Calu3 (cell line): ENCODE results near the gene COL13A1. TPM values are rescaled to one million over a fixed set of nuclear protein-coding genes. Genes with fewer than 3 reads are reported as not detected.

Source experiments
- BruUV-seq: library from RNA; stranded (reverse); fragments of 400-500 nt; replicated peaks from 2 replicates; lab custom pipeline; 2021; lab: Mats Ljungman, UMichigan
- CTCF ChIA-PET: fragments of 300-600 bp; sonication (Branson Sonifier 250); formaldehyde crosslinking; loops from one replicate; lab custom pipeline; 2022; ENCODE audit warnings: antibody characterized with exemption; lab: Charles Lee
- DNase-seq: peaks from one replicate; pipeline ENCODE4 v3.0.0; 2022
- H3K27ac Mint-ChIP-seq: one replicate; pipeline ENCODE4 v1.8.0; 2022; ENCODE audit warnings: mixed read lengths; ENCODE audit not compliant: unreplicated experiment
- H3K27me3 Mint-ChIP-seq: one replicate; pipeline ENCODE4 v1.8.0; 2022; ENCODE audit warnings: mixed read lengths; ENCODE audit not compliant: unreplicated experiment
- H3K36me3 Mint-ChIP-seq: one replicate; pipeline ENCODE4 v1.8.0; 2022; ENCODE audit warnings: mild to moderate bottlenecking, moderate library complexity, mixed read lengths; ENCODE audit not compliant: insufficient read depth, unreplicated experiment
- H3K4me1 Mint-ChIP-seq: one replicate; pipeline ENCODE4 v1.8.0; 2022; ENCODE audit warnings: mild to moderate bottlenecking, low read depth, mixed read lengths; ENCODE audit not compliant: unreplicated experiment
- H3K4me3 Mint-ChIP-seq: one replicate; pipeline ENCODE4 v1.8.0; 2022; ENCODE audit warnings: mild to moderate bottlenecking, low read depth, moderate library complexity, mixed read lengths; ENCODE audit not compliant: unreplicated experiment
- H3K9me3 Mint-ChIP-seq: one replicate; pipeline ENCODE4 v1.8.0; 2022; ENCODE audit warnings: low read depth, mixed read lengths; ENCODE audit not compliant: unreplicated experiment
- intact Hi-C: fragments of 100-400 bp; cut with micrococcal nuclease; formaldehyde crosslinking; loops from one replicate; pipeline ENCODE4 v1.10.0; 2022; ENCODE audit not compliant: unreplicated experiment
- total RNA-seq: library from RNA; stranded (reverse); gene quantifications from 2 replicates; pipeline ENCODE4 v1.2.3, GENCODE V29; 2022
- TF ChIP-seq, protein P1 (sequence below): fragments of 200-600 bp; IDR thresholded peaks from one replicate; pipeline ENCODE4 v1.8.0; 2022; ENCODE audit warnings: antibody characterized with exemption; ENCODE audit not compliant: unreplicated experiment

COL13A1 gene
- total RNA-seq, 1 experiment from 2014 or later = 0.24 TPM

DNA sequence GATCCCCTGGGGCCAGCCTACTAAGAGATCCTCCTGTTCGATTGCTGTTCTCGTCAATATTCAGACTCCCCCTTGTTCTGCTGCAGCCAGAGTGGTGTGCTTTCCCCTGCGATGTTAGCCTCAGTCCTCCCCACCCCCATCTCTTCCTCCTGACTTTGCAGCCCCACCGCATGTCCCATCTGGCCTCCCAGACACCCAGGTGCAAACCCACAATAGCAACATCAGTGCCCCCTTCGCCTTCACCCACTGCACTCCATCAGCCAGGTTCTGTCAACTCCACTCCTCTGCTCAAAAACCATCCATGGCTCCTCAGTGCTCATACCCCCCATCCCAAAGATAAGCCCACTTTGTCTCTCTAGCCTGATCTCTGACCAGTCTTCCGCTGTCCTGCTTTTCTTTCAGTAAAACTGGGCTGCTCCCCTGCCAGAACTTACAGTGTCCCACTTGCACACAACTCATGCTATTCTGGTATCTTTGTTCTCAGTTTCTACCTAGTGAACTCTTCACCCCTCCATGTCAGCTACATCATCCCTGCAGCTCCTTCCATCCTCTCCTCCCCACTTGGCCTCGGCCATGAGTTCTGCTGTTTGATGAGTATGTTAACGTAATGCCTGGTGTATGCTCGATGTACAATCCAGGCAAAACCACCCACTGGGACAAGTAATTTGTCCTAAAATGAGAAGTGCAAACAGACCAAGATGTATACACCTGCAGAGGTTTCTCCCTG is 26.6 kb downstream of the COL13A1 start:
- no TSS peak for BruUV-seq
- no peak for DNase-seq
- Mint-ChIP-seq H3K9me3 (no peaks in the 10 kb centered on the region), H3K4me3 (no peak overlapping the region), H3K36me3 (no peaks in the 10 kb centered on the region), H3K27ac (no peak overlapping the region), H3K4me1 (no peaks in the 10 kb centered on the region), H3K27me3 (peaks cover 100% of the 10 kb centered on the region)
- intact Hi-C loops = no loop called here
- TF ChIP-seq, protein P1, sequence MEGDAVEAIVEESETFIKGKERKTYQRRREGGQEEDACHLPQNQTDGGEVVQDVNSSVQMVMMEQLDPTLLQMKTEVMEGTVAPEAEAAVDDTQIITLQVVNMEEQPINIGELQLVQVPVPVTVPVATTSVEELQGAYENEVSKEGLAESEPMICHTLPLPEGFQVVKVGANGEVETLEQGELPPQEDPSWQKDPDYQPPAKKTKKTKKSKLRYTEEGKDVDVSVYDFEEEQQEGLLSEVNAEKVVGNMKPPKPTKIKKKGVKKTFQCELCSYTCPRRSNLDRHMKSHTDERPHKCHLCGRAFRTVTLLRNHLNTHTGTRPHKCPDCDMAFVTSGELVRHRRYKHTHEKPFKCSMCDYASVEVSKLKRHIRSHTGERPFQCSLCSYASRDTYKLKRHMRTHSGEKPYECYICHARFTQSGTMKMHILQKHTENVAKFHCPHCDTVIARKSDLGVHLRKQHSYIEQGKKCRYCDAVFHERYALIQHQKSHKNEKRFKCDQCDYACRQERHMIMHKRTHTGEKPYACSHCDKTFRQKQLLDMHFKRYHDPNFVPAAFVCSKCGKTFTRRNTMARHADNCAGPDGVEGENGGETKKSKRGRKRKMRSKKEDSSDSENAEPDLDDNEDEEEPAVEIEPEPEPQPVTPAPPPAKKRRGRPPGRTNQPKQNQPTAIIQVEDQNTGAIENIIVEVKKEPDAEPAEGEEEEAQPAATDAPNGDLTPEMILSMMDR = no peak
- CTCF ChIA-PET = interaction anchor here (0.6 kb wide), 1 partner anchor 136 kb away, joined by 5 read pairs; no protein-coding TSS in a partner anchor

DNA sequence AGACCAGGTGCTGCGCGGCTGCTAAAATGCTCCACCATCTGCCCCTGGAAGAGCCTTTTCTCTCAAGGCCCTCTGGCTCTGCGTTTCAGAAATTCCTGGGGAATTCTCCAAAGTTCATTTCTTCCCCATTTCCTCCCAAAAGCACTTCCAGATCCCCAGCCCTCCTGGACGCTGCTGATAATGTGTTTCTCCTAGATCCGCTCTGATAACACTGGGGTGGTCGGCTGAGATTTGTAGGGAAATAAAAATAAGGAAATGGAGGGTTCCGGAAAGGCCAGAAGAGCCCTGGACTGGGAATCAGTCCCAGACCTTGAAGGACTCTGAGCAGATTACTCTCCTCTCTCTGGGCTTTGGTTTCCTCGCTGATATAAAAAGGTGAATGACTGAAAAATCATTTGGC is 28.1 kb downstream of the COL13A1 start:
- Mint-ChIP-seq H3K4me1 (no peaks in the 10 kb centered on the region), H3K27me3 (peaks cover 100% of the 10 kb centered on the region), H3K4me3 (no peak overlapping the region), H3K36me3 (no peaks in the 10 kb centered on the region), H3K27ac (no peak overlapping the region), H3K9me3 (no peaks in the 10 kb centered on the region)
- intact Hi-C loops = no loop called here
- no TSS peak for BruUV-seq
- no peak for DNase-seq
- TF ChIP-seq, protein P1 = no peak
- CTCF ChIA-PET = no interaction called here

DNA sequence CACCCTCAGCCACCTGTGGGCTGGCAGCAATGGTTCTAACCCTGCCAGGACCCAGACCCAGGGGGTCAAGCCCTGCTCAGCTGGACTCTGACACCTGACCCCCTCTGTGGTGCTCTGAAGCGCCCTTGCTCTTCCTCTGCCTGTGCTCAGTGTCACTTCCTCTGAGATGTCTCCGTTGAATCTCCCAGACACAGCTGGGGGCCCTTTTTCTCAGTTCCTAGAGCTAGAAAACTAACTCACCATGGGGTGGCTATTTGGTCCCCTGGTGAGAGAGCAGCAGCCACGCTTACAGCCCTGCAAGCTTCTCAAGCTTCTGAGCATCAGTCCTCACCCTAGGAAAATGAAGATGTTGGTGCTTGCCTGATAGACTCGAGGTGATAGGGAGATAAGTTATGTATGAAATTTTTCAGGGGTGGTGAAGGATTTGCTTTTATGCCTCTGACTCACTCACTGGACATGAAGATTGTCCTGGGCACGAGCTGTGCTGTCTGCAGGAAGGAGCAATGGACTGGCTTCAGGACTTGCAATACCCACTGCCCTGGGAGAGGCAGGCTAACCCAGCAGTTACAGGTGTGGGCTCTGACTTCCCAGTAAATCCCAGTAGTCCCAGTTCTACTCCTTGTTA is 29.6 kb downstream of the COL13A1 start:
- Mint-ChIP-seq H3K27me3 (peaks cover 100% of the 10 kb centered on the region), H3K27ac (no peak overlapping the region), H3K9me3 (no peaks in the 10 kb centered on the region), H3K36me3 (no peaks in the 10 kb centered on the region), H3K4me1 (no peaks in the 10 kb centered on the region), H3K4me3 (no peak overlapping the region)
- BruUV-seq = no TSS peak
- DNase-seq = no peak
- intact Hi-C loops = no loop called here
- CTCF ChIA-PET = no interaction called here
- TF ChIP-seq, protein P1 = no peak

DNA sequence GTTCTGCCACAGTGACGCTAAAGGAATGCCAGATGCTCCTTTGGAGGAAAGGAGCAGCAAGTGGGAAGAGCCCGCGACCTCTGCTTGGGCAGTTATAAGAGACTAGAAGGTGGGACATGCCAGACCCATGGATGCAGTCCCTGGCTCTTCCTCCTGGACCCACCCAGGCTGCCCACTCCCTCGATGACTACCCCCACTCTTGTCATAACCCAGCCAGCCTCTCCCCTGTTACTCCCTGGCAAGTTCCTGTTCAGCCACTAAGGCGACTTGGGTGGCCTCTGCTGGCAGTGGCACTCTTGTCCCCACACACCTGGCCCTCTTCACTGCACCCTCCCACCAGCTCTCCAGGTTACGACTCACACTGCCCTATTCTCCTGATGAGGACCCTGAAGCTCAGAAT is 33.5 kb downstream of the COL13A1 start:
- Mint-ChIP-seq H3K27ac (no peak overlapping the region), H3K4me1 (peaks cover 13% of the 10 kb centered on the region), H3K9me3 (no peaks in the 10 kb centered on the region), H3K4me3 (no peak overlapping the region), H3K36me3 (no peaks in the 10 kb centered on the region), H3K27me3 (peaks cover 79% of the 10 kb centered on the region)
- TF ChIP-seq, protein P1 = no peak
- CTCF ChIA-PET = interaction anchor here (0.6 to 1.4 kb wide), 2 partner anchors 19 to 34 kb away, joined by 3 read pairs; no protein-coding TSS in a partner anchor
- DNase-seq = no peak
- intact Hi-C loops = no loop called here
- no TSS peak for BruUV-seq
